Testis (tissue), 3 donors: ENCODE results near the gene FBP2. TPM values are rescaled to one million over a fixed set of nuclear protein-coding genes. Genes with fewer than 3 reads are reported as not detected.

Source experiments
- DNase-seq: peaks from one replicate; pipeline ENCODE4 v3.0.0-alpha.2; 2019
- H3K27ac ChIP-seq, 2 donors: fragments of 200-600 bp; sonication (generic); one replicate each; pipeline ENCODE4 v1.5.1; 2019
- H3K27me3 ChIP-seq: fragments of 200-600 bp; sonication (generic); one replicate; pipeline ENCODE4 v1.5.1; 2019
- H3K36me3 ChIP-seq: fragments of 200-600 bp; sonication (generic); one replicate; pipeline ENCODE4 v1.5.1; 2017; ENCODE audit warnings: low read depth; ENCODE audit errors: missing control alignments
- H3K4me1 ChIP-seq: fragments of 200-600 bp; sonication (generic); one replicate; pipeline ENCODE4 v1.5.1; 2019
- H3K4me3 ChIP-seq, 2 donors: fragments of 200-600 bp; sonication (generic); one replicate each; pipeline ENCODE4 v1.5.1; 2017 to 2019
- H3K9me3 ChIP-seq: fragments of 200-600 bp; sonication (generic); one replicate; pipeline ENCODE4 v1.5.1; 2017
- POLR2A ChIP-seq: fragments of 450-650 bp; IDR thresholded peaks from one replicate; pipeline ENCODE4 v1.6.1; 2017; ENCODE audit warnings: antibody characterized with exemption, mild to moderate bottlenecking, moderate library complexity
- WGBS, 2 donors: methylation state at CpG; one replicate each; pipeline ENCODE4 v1.1.5; 2018; 5-methylcytosine and 5-hydroxymethylcytosine counted together
- intact Hi-C: fragments of 100-400 bp; cut with DNase I; formaldehyde crosslinking; loops from one replicate; pipeline ENCODE4 v1.15.1; 2023; ENCODE audit warnings: low total_unique reads
- polyA plus RNA-seq: library from polyadenylated mRNA; stranded (reverse); fragments of 350-450 nt; fragmentation: Illumina TruSeq; extraction: RNeasy Lipid Tissue Mini Kit (QIAGEN cat#74804); gene quantifications from one replicate; pipeline ENCODE4 v1.2.3, GENCODE V29; 2014; ENCODE audit warnings: low read depth, low replicate concordance; ENCODE audit not compliant: insufficient read depth
- total RNA-seq, 2 donors: library from RNA; depleted of rRNA; stranded (reverse); fragments of >200 nt; gene quantifications; one replicate each; pipeline ENCODE4 v1.2.3, GENCODE V29; 2016
- TF ChIP-seq, protein P1 (sequence below), 3 experiments: fragments of 450-650 bp in 2 of 3; fragments of 200-600 bp in 1 of 3; sonication (generic) in 1 of 3; IDR thresholded peaks; one replicate each; pipeline ENCODE4 v1.5.1; 2016 to 2019; ENCODE audit warnings: antibody characterized with exemption in 3 of 3, mild to moderate bottlenecking in 2 of 3, moderate library complexity in 1 of 3

FBP2 gene
- total and polyA plus RNA-seq, 3 donors from 2014 or later: 0.74 to 2.5 (median 1.6) TPM

DNA sequence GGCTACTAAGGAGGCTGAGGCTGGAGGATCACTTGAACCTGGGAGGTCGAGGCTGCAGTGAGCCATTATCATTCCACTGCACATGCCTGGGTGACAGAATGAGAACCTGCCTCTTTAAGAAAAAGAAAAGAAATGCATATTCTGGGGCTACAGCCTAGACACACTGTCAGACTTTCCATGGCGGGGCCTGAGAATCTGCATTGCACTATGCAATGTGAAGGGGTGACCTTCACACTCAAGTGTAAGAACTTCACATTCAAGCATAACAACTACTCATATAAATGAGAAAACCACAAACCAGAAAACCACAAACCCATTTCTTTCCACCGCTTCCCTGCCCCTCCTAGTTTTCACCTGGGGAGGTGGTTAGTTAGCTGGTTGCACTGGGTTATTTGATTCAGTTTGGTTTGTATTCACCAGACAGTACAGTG is 18.0 kb upstream of the FBP2 start:
- intact Hi-C loops: no loop called here
- Histone ChIP-seq H3K27me3 (no peaks in the 10 kb centered on the region), H3K4me1 (no peaks in the 10 kb centered on the region), H3K36me3 (no peaks in the 10 kb centered on the region), H3K27ac (no peak overlapping the region), H3K4me3 (no peak overlapping the region), H3K9me3 (no peaks in the 10 kb centered on the region)
- 88 to 95% methylated on average over 3 of the region's 3 CpGs for WGBS, 2 donors
- DNase-seq: no peak
- TF ChIP-seq POLR2A: no peak
- TF ChIP-seq, protein P1, sequence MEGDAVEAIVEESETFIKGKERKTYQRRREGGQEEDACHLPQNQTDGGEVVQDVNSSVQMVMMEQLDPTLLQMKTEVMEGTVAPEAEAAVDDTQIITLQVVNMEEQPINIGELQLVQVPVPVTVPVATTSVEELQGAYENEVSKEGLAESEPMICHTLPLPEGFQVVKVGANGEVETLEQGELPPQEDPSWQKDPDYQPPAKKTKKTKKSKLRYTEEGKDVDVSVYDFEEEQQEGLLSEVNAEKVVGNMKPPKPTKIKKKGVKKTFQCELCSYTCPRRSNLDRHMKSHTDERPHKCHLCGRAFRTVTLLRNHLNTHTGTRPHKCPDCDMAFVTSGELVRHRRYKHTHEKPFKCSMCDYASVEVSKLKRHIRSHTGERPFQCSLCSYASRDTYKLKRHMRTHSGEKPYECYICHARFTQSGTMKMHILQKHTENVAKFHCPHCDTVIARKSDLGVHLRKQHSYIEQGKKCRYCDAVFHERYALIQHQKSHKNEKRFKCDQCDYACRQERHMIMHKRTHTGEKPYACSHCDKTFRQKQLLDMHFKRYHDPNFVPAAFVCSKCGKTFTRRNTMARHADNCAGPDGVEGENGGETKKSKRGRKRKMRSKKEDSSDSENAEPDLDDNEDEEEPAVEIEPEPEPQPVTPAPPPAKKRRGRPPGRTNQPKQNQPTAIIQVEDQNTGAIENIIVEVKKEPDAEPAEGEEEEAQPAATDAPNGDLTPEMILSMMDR (IDR thresholded peaks at IDR 0.05): no peak

DNA sequence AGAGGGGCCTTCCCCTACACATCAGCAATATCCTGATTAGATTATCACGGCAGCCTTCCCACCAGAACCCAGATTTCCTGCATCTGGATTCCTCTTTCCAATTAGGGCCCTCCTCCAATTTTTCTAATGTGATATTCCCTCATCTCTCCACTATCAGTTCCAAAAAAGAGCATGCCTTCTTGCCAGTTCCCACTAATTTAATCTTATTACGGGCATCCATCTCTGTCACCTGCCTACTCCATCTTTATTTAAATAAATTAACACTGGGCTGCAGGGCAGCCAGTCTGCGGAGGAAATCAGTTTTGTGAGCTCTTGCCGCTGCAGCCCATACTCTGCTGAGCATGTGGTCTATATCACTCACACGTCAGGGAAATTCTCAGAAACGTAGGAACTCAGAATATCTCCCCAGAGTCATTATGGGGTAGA is 16.6 kb upstream of the FBP2 start:
- Histone ChIP-seq H3K9me3 (no peaks in the 10 kb centered on the region), H3K27me3 (no peaks in the 10 kb centered on the region), H3K36me3 (no peaks in the 10 kb centered on the region), H3K4me1 (no peaks in the 10 kb centered on the region), H3K4me3 (no peak overlapping the region), H3K27ac (no peak overlapping the region)
- intact Hi-C loops: no loop called here
- TF ChIP-seq POLR2A: no peak
- TF ChIP-seq, protein P1 (IDR thresholded peaks at IDR 0.05): no peak
- WGBS, 2 donors: 70 to 78% methylated on average over 6 of the region's 6 CpGs
- DNase-seq: no peak

DNA sequence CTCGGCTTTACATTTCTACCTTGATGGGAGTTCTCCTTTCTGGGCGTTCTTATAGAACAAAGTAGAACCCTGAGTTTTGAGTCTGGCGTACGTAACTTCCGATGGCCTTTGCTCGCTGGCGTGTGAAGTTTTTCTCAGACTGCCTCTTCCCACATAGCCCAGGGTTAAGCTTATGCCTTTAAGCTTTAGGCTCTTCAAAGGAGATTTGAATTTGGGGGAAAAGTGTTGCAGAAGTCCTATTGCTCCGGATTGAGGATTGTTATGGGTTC is 13.7 kb upstream of the FBP2 start:
- WGBS, 2 donors: 95 to 96% methylated on average over 8 of the region's 8 CpGs
- intact Hi-C loops: no loop called here

DNA sequence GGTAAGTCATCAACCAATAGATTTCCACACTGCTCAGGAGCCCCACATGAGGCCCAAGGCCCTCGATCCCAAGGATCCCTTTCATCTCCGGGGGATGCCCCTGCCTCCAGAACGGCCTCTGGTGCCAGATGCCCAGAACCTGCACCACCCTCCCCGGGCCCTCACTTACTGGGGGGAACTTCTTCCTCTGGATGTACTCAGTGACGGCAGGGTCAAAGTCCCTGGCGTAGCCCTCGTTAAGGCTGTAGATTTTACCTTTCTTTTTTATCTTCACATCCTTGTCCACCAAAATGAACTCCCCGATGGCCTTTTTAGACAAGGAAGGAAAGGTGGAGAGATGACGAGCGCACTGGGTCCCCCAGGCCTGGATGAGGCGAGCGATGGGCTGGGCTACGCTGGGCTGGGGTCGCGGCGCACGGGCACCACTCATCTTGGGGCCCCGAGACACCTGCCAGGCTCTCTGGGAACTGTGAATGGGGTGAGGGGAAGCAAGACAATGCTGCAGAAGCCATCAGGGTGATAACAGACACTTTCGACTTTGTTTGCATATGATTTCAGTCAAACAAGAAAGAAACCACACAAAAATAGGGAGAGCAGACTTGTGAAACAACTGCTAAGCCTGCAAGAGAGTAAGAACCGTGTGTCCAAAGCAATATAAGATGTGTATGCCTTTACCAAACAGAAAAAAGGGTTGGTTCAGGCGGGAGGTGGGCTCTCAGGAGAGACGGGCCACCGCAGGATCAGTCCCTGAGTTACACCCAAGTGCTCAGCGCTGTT is 13.2 kb upstream of the FBP2 start:
- Histone ChIP-seq H3K27ac (no peak overlapping the region), H3K4me3 (no peak overlapping the region), H3K27me3 (no peaks in the 10 kb centered on the region), H3K4me1 (no peaks in the 10 kb centered on the region), H3K36me3 (no peaks in the 10 kb centered on the region), H3K9me3 (no peaks in the 10 kb centered on the region)
- TF ChIP-seq POLR2A: no peak
- TF ChIP-seq, protein P1 (IDR thresholded peaks at IDR 0.05): no peak
- intact Hi-C loops: no loop called here
- no peak for DNase-seq
- 87 to 91% methylated on average over 24 of the region's 24 CpGs for WGBS, 2 donors

More for the DNA sequence above, 13.7 kb upstream of the FBP2 start:
- H3K27ac ChIP-seq: no peak overlapping the region
- no peak for DNase-seq
- no peaks in the 10 kb centered on the region for H3K27me3 ChIP-seq
- H3K4me1 ChIP-seq: no peaks in the 10 kb centered on the region
- no peak overlapping the region for H3K4me3 ChIP-seq
- TF ChIP-seq, protein P1 (IDR thresholded peaks at IDR 0.05): no peak
- TF ChIP-seq POLR2A: no peak
- H3K36me3 ChIP-seq: no peaks in the 10 kb centered on the region
- H3K9me3 ChIP-seq: no peaks in the 10 kb centered on the region
